Measurements from ENCODE around the gene CCDC69. TPM values are rescaled to one million over a fixed set of nuclear protein-coding genes. Genes with fewer than 3 reads are reported as not detected.
"Not testable (repeated sequence)": the region's sequence is repeated elsewhere in the genome, so short reads cannot be mapped to it uniquely, and the experiment has no call there.

Gene CCDC69
- total and polyA plus RNA-seq, 4 donors, result 9.8 to 70.7 (median 44.5) TPM

- H3K36me3 ChIP-seq (ENCODE audit: control insufficient read depth in 1 of 2, insufficient read depth in 2 of 2, low read length in 1 of 2), result no peaks in the 10 kb centered on the region
- no peaks in the 10 kb centered on the region for H3K4me1 ChIP-seq (ENCODE audit: control insufficient read depth in 1 of 2, insufficient read depth in 2 of 2, low read length in 2 of 2)
- no peaks in the 10 kb centered on the region for H3K27me3 ChIP-seq (ENCODE audit: control insufficient read depth in 1 of 2, insufficient read depth in 2 of 2, low read length in 1 of 2)
- ATAC-seq (ENCODE audit: low FRiP score) (no peak), DNase-seq (no peak)
- no peak overlapping the region for H3K27ac ChIP-seq (ENCODE audit: low read depth in 1 of 2, low read length in 2 of 2)
- no peak overlapping the region for H3K4me3 ChIP-seq (ENCODE audit: low read length in 2 of 2)
- 96 to 100% methylated on average over 1 of the region's 1 CpG for WGBS, 2 donors
- intact Hi-C loops (cut with DNase I), result no loop called here
- no peaks in the 10 kb centered on the region for H3K9me3 ChIP-seq (ENCODE audit: control insufficient read depth, low read length)
Measured at GRCh38 chr5:151178372-151178771, 45.5 kb downstream of the CCDC69 start.

- H3K36me3 ChIP-seq (ENCODE audit: control insufficient read depth in 1 of 2, insufficient read depth in 2 of 2, low read length in 1 of 2); H3K9me3 ChIP-seq (ENCODE audit: control insufficient read depth, low read length); DNase-seq; ATAC-seq (ENCODE audit: low FRiP score); H3K4me3 ChIP-seq (ENCODE audit: low read length in 2 of 2); H3K27ac ChIP-seq (ENCODE audit: low read depth in 1 of 2, low read length in 2 of 2); H3K27me3 ChIP-seq (ENCODE audit: control insufficient read depth in 1 of 2, insufficient read depth in 2 of 2, low read length in 1 of 2); intact Hi-C loops (cut with DNase I); H3K4me1 ChIP-seq (ENCODE audit: control insufficient read depth in 1 of 2, insufficient read depth in 2 of 2, low read length in 2 of 2): not testable (repeated sequence)
- WGBS, 2 donors, result 93 to 96% methylated on average over 5 of the region's 5 CpGs
Measured at GRCh38 chr5:151176268-151176667, 47.6 kb downstream of the CCDC69 start.

- H3K9me3 ChIP-seq (ENCODE audit: control insufficient read depth, low read length), result no peaks in the 10 kb centered on the region
- 48 to 49% methylated on average over 15 of the region's 15 CpGs for WGBS, 2 donors
- H3K27me3 ChIP-seq (ENCODE audit: control insufficient read depth in 1 of 2, insufficient read depth in 2 of 2, low read length in 1 of 2), result no peaks in the 10 kb centered on the region
- ATAC-seq (ENCODE audit: low FRiP score) (no peak), DNase-seq (no peak)
- H3K27ac ChIP-seq (ENCODE audit: low read depth in 1 of 2, low read length in 2 of 2), result no peak overlapping the region
- H3K36me3 ChIP-seq (ENCODE audit: control insufficient read depth in 1 of 2, insufficient read depth in 2 of 2, low read length in 1 of 2), result no peaks in the 10 kb centered on the region
- no peaks in the 10 kb centered on the region for H3K4me1 ChIP-seq (ENCODE audit: control insufficient read depth in 1 of 2, insufficient read depth in 2 of 2, low read length in 2 of 2)
- intact Hi-C loops (cut with DNase I), result no loop called here
- H3K4me3 ChIP-seq (ENCODE audit: low read length in 2 of 2), result no peak overlapping the region
Measured at GRCh38 chr5:151174612-151175101, 49.2 kb downstream of the CCDC69 start.

GRCh38 chr5:151173711-151174611, 49.9 kb downstream of the CCDC69 start:
- Histone ChIP-seq H3K4me1 (ENCODE audit: control insufficient read depth in 1 of 2, insufficient read depth in 2 of 2, low read length in 2 of 2) (no peaks in the 10 kb centered on the region), H3K27me3 (ENCODE audit: control insufficient read depth in 1 of 2, insufficient read depth in 2 of 2, low read length in 1 of 2) (no peaks in the 10 kb centered on the region), H3K9me3 (ENCODE audit: control insufficient read depth, low read length) (no peaks in the 10 kb centered on the region), H3K27ac (ENCODE audit: low read depth in 1 of 2, low read length in 2 of 2) (no peak overlapping the region), H3K4me3 (ENCODE audit: low read length in 2 of 2) (no peak overlapping the region), H3K36me3 (ENCODE audit: control insufficient read depth in 1 of 2, insufficient read depth in 2 of 2, low read length in 1 of 2) (no peaks in the 10 kb centered on the region)
- ATAC-seq (ENCODE audit: low FRiP score) (no peak), DNase-seq (no peak)
- WGBS, 2 donors, result 77 to 80% methylated on average over 11 of the region's 11 CpGs
- intact Hi-C loops (cut with DNase I), result no loop called here

GRCh38 chr5:151171529-151171928, 52.4 kb downstream of the CCDC69 start:
- no peaks in the 10 kb centered on the region for H3K36me3 ChIP-seq (ENCODE audit: control insufficient read depth in 1 of 2, insufficient read depth in 2 of 2, low read length in 1 of 2)
- H3K4me3 ChIP-seq (ENCODE audit: low read length in 2 of 2), result no peak overlapping the region
- H3K27me3 ChIP-seq (ENCODE audit: control insufficient read depth in 1 of 2, insufficient read depth in 2 of 2, low read length in 1 of 2), result no peaks in the 10 kb centered on the region
- intact Hi-C loops (cut with DNase I), result no loop called here
- H3K9me3 ChIP-seq (ENCODE audit: control insufficient read depth, low read length), result no peaks in the 10 kb centered on the region
- no peaks in the 10 kb centered on the region for H3K4me1 ChIP-seq (ENCODE audit: control insufficient read depth in 1 of 2, insufficient read depth in 2 of 2, low read length in 2 of 2)
- DNase-seq (no peak), ATAC-seq (ENCODE audit: low FRiP score) (no peak)
- 59 to 85% methylated on average over 1 of the region's 1 CpG for WGBS, 2 donors
- H3K27ac ChIP-seq (ENCODE audit: low read depth in 1 of 2, low read length in 2 of 2), result no peak overlapping the region

GRCh38 chr5:151168602-151169344, 55.1 kb downstream of the CCDC69 start:
- Histone ChIP-seq H3K4me3 (ENCODE audit: low read length in 2 of 2) (no peak overlapping the region), H3K9me3 (ENCODE audit: control insufficient read depth, low read length) (no peaks in the 10 kb centered on the region), H3K27me3 (ENCODE audit: control insufficient read depth in 1 of 2, insufficient read depth in 2 of 2, low read length in 1 of 2) (no peaks in the 10 kb centered on the region), H3K36me3 (ENCODE audit: control insufficient read depth in 1 of 2, insufficient read depth in 2 of 2, low read length in 1 of 2) (no peaks in the 10 kb centered on the region), H3K4me1 (ENCODE audit: control insufficient read depth in 1 of 2, insufficient read depth in 2 of 2, low read length in 2 of 2) (no peaks in the 10 kb centered on the region), H3K27ac (ENCODE audit: low read depth in 1 of 2, low read length in 2 of 2) (no peak overlapping the region)
- intact Hi-C loops (cut with DNase I), result loop anchor here (5.0 to 10.0 kb wide), 2 partner anchors 76 to 121 kb away; no protein-coding TSS in a partner anchor
- ATAC-seq (ENCODE audit: low FRiP score) (no peak), DNase-seq (no peak)
- 64 to 74% methylated on average over 10 of the region's 10 CpGs for WGBS, 2 donors

GRCh38 chr5:151167022-151167421, 56.9 kb downstream of the CCDC69 start:
- Histone ChIP-seq H3K27ac (ENCODE audit: low read depth in 1 of 2, low read length in 2 of 2) (no peak overlapping the region), H3K27me3 (ENCODE audit: control insufficient read depth in 1 of 2, insufficient read depth in 2 of 2, low read length in 1 of 2) (no peaks in the 10 kb centered on the region), H3K4me3 (ENCODE audit: low read length in 2 of 2) (no peak overlapping the region), H3K9me3 (ENCODE audit: control insufficient read depth, low read length) (no peaks in the 10 kb centered on the region), H3K36me3 (ENCODE audit: control insufficient read depth in 1 of 2, insufficient read depth in 2 of 2, low read length in 1 of 2) (no peaks in the 10 kb centered on the region), H3K4me1 (ENCODE audit: control insufficient read depth in 1 of 2, insufficient read depth in 2 of 2, low read length in 2 of 2) (no peaks in the 10 kb centered on the region)
- DNase-seq (no peak), ATAC-seq (ENCODE audit: low FRiP score) (no peak)
- intact Hi-C loops (cut with DNase I), result loop anchor here (5.0 to 10.0 kb wide), 2 partner anchors 78 to 120 kb away; no protein-coding TSS in a partner anchor
- 87 to 92% methylated on average over 9 of the region's 9 CpGs for WGBS, 2 donors

- Histone ChIP-seq H3K9me3 (ENCODE audit: control insufficient read depth, low read length) (no peaks in the 10 kb centered on the region), H3K27me3 (ENCODE audit: control insufficient read depth in 1 of 2, insufficient read depth in 2 of 2, low read length in 1 of 2) (no peaks in the 10 kb centered on the region), H3K4me3 (ENCODE audit: low read length in 2 of 2) (no peak overlapping the region), H3K36me3 (ENCODE audit: control insufficient read depth in 1 of 2, insufficient read depth in 2 of 2, low read length in 1 of 2) (no peaks in the 10 kb centered on the region), H3K4me1 (ENCODE audit: control insufficient read depth in 1 of 2, insufficient read depth in 2 of 2, low read length in 2 of 2) (no peaks in the 10 kb centered on the region), H3K27ac (ENCODE audit: low read depth in 1 of 2, low read length in 2 of 2) (no peak overlapping the region)
- ATAC-seq (ENCODE audit: low FRiP score) (peak; percentile 87), DNase-seq (peak; percentile 72 to 85)
- intact Hi-C loops (cut with DNase I), result loop anchor here (1.0 to 10.0 kb wide), 5 partner anchors 38 to 158 kb away; no protein-coding TSS in a partner anchor
- WGBS, 2 donors, result 30 to 31% methylated on average over 8 of the region's 8 CpGs
Measured at GRCh38 chr5:151164687-151165392, 59.1 kb downstream of the CCDC69 start.

Measured in aorta (tissue), 5 donors.